ENCODE results near the gene SFT2D3. TPM values are rescaled to one million over a fixed set of nuclear protein-coding genes. Genes with fewer than 3 reads are reported as not detected.
"Not testable (repeated sequence)": the region's sequence is repeated elsewhere in the genome, so short reads cannot be mapped to it uniquely, and the experiment has no call there.

The SFT2D3 gene
- total RNA-seq, 5 donors from 2014 or later (not counting 1 experiment from before 2014, with no cell fraction given) = 6.1 to 13.9 (median 12.4) TPM

- H3K36me3 Mint-ChIP-seq = peaks cover 49% of the 10 kb centered on the region
- no peak for ATAC-seq (replicated peaks in 1 of 4)
- WGBS (ENCODE audit: insufficient coverage) = no CpG with 5 or more reads among the region's 3 CpGs
- Histone ChIP-seq H3K9me3 (no peaks in the 10 kb centered on the region), H3K36me3 (ENCODE audit: control insufficient read depth in 2 of 2, extremely low read depth in 1 of 2, insufficient read depth in 1 of 2, low read length in 1 of 2) (peaks cover 0 to 32% of the 10 kb centered on the region in 2 donors), H3K4me1 (ENCODE audit: control insufficient read depth in 1 of 2, extremely low read depth in 1 of 2, insufficient read depth in 2 of 2, low read length in 2 of 2) (no peaks in the 10 kb centered on the region), H3K27ac (ENCODE audit: low read length) (no peak overlapping the region), H3K4me3 (ENCODE audit: control insufficient read depth in 1 of 2, extremely low read depth in 1 of 2, low read length in 1 of 2) (no peak overlapping the region), H3K27me3 (replicated peaks in 1 of 2; ENCODE audit: control insufficient read depth in 2 of 2, extremely low read depth in 1 of 2, insufficient read depth in 2 of 2, low read length in 1 of 2) (no peaks in the 10 kb centered on the region)
- H3K27me3 Mint-ChIP-seq = no peaks in the 10 kb centered on the region
- H3K4me1 Mint-ChIP-seq = peaks cover 7 to 15% (median 15%) of the 10 kb centered on the region in 3 donors
- CTCF ChIA-PET = no interaction called here
- H3K4me3 Mint-ChIP-seq = no peak overlapping the region
- DNase-seq = no peak
- H3K9me3 Mint-ChIP-seq = no peaks in the 10 kb centered on the region
- POLR2A ChIA-PET = no interaction called here
- H3K27ac Mint-ChIP-seq = no peak overlapping the region
These were observed 39.5 kb downstream of the SFT2D3 start for GRCh38 chr2:127740665-127741288.

GRCh38 chr2:127743477-127744026 lies 42.3 kb downstream of the SFT2D3 start:
- no peaks in the 10 kb centered on the region for H3K27me3 Mint-ChIP-seq
- peak overlapping the region in 1 of 2 donors; percentile 36 for H3K27ac Mint-ChIP-seq
- no peak overlapping the region for H3K4me3 Mint-ChIP-seq
- Histone ChIP-seq H3K27me3 (replicated peaks in 1 of 2; ENCODE audit: control insufficient read depth in 2 of 2, extremely low read depth in 1 of 2, insufficient read depth in 2 of 2, low read length in 1 of 2) (no peaks in the 10 kb centered on the region), H3K9me3 (no peaks in the 10 kb centered on the region), H3K4me3 (ENCODE audit: control insufficient read depth in 1 of 2, extremely low read depth in 1 of 2, low read length in 1 of 2) (no peak overlapping the region), H3K27ac (ENCODE audit: low read length) (no peak overlapping the region), H3K4me1 (ENCODE audit: control insufficient read depth in 1 of 2, extremely low read depth in 1 of 2, insufficient read depth in 2 of 2, low read length in 2 of 2) (no peaks in the 10 kb centered on the region), H3K36me3 (ENCODE audit: control insufficient read depth in 2 of 2, extremely low read depth in 1 of 2, insufficient read depth in 1 of 2, low read length in 1 of 2) (peaks cover 0 to 31% of the 10 kb centered on the region in 2 donors)
- peaks cover 42% of the 10 kb centered on the region for H3K36me3 Mint-ChIP-seq
- CTCF ChIA-PET = no interaction called here
- WGBS (ENCODE audit: insufficient coverage) = no CpG with 5 or more reads among the region's 3 CpGs
- POLR2A ChIA-PET = no interaction called here
- no peak for DNase-seq
- ATAC-seq (replicated peaks in 1 of 4) = no peak
- H3K9me3 Mint-ChIP-seq = no peaks in the 10 kb centered on the region
- H3K4me1 Mint-ChIP-seq = peaks cover 7 to 12% (median 8%) of the 10 kb centered on the region in 3 donors

GRCh38 chr2:127747621-127748020 lies 46.3 kb downstream of the SFT2D3 start:
- Mint-ChIP-seq H3K9me3 (no peaks in the 10 kb centered on the region), H3K36me3 (peaks cover 23% of the 10 kb centered on the region), H3K27ac (no peak overlapping the region), H3K27me3 (no peaks in the 10 kb centered on the region), H3K4me1 (peaks cover 4 to 12% (median 6%) of the 10 kb centered on the region in 3 donors), H3K4me3 (no peak overlapping the region)
- no peak overlapping the region for H3K4me3 ChIP-seq (ENCODE audit: control insufficient read depth in 1 of 2, extremely low read depth in 1 of 2, low read length in 1 of 2)
- H3K27me3 ChIP-seq (replicated peaks in 1 of 2; ENCODE audit: control insufficient read depth in 2 of 2, extremely low read depth in 1 of 2, insufficient read depth in 2 of 2, low read length in 1 of 2) = no peaks in the 10 kb centered on the region
- 100% methylated on average over 5 of the region's 5 CpGs for WGBS (ENCODE audit: insufficient coverage)
- DNase-seq (no peak), ATAC-seq (replicated peaks in 1 of 4) (no peak)
- CTCF ChIA-PET = no interaction called here
- H3K9me3 ChIP-seq = no peaks in the 10 kb centered on the region
- H3K4me1 ChIP-seq (ENCODE audit: control insufficient read depth in 1 of 2, extremely low read depth in 1 of 2, insufficient read depth in 2 of 2, low read length in 2 of 2) = peaks cover 0 to 3% of the 10 kb centered on the region in 2 experiments
- POLR2A ChIA-PET = no interaction called here
- H3K36me3 ChIP-seq (ENCODE audit: control insufficient read depth in 2 of 2, extremely low read depth in 1 of 2, insufficient read depth in 1 of 2, low read length in 1 of 2) = peaks cover 0 to 35% of the 10 kb centered on the region in 2 donors
- no peak overlapping the region for H3K27ac ChIP-seq (ENCODE audit: low read length)

GRCh38 chr2:127749537-127749936 lies 48.2 kb downstream of the SFT2D3 start:
- H3K27me3 Mint-ChIP-seq; H3K4me1 Mint-ChIP-seq; H3K27me3 ChIP-seq (replicated peaks in 1 of 2; ENCODE audit: control insufficient read depth in 2 of 2, extremely low read depth in 1 of 2, insufficient read depth in 2 of 2, low read length in 1 of 2); ATAC-seq (replicated peaks in 1 of 4); H3K4me3 Mint-ChIP-seq; H3K27ac ChIP-seq (ENCODE audit: low read length); H3K9me3 Mint-ChIP-seq; H3K27ac Mint-ChIP-seq; H3K4me1 ChIP-seq (ENCODE audit: control insufficient read depth in 1 of 2, extremely low read depth in 1 of 2, insufficient read depth in 2 of 2, low read length in 2 of 2); DNase-seq; H3K9me3 ChIP-seq; POLR2A ChIA-PET; H3K4me3 ChIP-seq (ENCODE audit: control insufficient read depth in 1 of 2, extremely low read depth in 1 of 2, low read length in 1 of 2): not testable (repeated sequence)
- H3K36me3 Mint-ChIP-seq = peaks cover 25% of the 10 kb centered on the region
- peaks cover 0 to 29% of the 10 kb centered on the region in 2 donors for H3K36me3 ChIP-seq (ENCODE audit: control insufficient read depth in 2 of 2, extremely low read depth in 1 of 2, insufficient read depth in 1 of 2, low read length in 1 of 2)
- 90% methylated on average over 2 of the region's 5 CpGs for WGBS (ENCODE audit: insufficient coverage)
- CTCF ChIA-PET = interaction anchor here in 1 of 2 donors (0.6 kb wide), 1 partner anchor 463 kb away, joined by 4 read pairs; no protein-coding TSS in a partner anchor

DNA sequence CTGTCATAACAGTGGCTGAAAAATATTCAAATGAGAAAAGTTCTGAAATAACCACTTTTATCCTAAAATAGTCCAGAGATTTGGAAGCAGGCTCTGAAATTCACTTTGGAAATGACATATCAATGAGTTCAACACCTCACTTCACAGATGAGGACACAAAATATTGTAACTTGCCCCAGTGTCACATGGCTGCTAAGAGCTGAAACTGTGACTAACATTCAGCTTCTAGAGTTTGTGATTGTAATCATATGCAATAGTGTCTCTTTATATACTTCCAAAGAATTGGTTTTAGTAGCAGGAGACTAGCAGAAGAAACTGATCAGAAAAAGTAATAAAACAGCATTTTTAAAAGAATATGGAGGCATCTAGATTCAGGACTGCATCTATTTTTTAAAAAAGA lies 52.1 kb downstream of the SFT2D3 start:
- ATAC-seq (replicated peaks in 1 of 4) (no peak), DNase-seq (no peak)
- Histone ChIP-seq H3K4me1 (ENCODE audit: control insufficient read depth in 1 of 2, extremely low read depth in 1 of 2, insufficient read depth in 2 of 2, low read length in 2 of 2) (peaks cover 0 to 3% of the 10 kb centered on the region in 2 experiments), H3K4me3 (ENCODE audit: control insufficient read depth in 1 of 2, extremely low read depth in 1 of 2, low read length in 1 of 2) (no peak overlapping the region), H3K9me3 (no peaks in the 10 kb centered on the region), H3K36me3 (ENCODE audit: control insufficient read depth in 2 of 2, extremely low read depth in 1 of 2, insufficient read depth in 1 of 2, low read length in 1 of 2) (peaks cover 0 to 20% of the 10 kb centered on the region in 2 donors), H3K27ac (ENCODE audit: low read length) (no peak overlapping the region), H3K27me3 (replicated peaks in 1 of 2; ENCODE audit: control insufficient read depth in 2 of 2, extremely low read depth in 1 of 2, insufficient read depth in 2 of 2, low read length in 1 of 2) (no peaks in the 10 kb centered on the region)
- Mint-ChIP-seq H3K27me3 (no peaks in the 10 kb centered on the region), H3K4me1 (peaks cover 4 to 6% (median 6%) of the 10 kb centered on the region in 3 donors), H3K4me3 (no peak overlapping the region), H3K36me3 (peaks cover 15% of the 10 kb centered on the region), H3K27ac (no peak overlapping the region), H3K9me3 (no peaks in the 10 kb centered on the region)
- ChIA-PET CTCF (no interaction called here), POLR2A (interaction anchor here in 1 of 2 donors (0.7 kb wide), 1 partner anchor 138 kb away, joined by 3 read pairs; no protein-coding TSS in a partner anchor)

DNA sequence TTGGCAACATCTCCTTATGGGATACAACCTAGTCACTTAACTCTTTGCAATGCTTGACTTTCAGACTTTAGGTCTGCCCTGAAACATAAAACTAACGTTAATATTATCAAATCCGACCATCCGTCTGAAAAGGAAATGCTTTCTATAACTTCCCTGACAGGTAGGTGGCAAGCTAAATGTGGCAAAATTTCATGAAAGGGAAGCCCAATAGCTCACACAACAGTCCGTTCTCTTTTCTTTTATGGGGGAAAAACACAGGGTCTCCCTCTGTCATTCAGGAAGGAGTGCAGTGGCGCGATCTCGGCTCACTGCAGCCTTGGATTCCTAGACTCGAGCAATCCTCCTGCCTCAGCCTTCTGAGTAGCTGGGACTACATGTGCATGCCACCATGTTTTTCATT lies 52.9 kb downstream of the SFT2D3 start:
- H3K36me3 Mint-ChIP-seq = peaks cover 19% of the 10 kb centered on the region
- Histone ChIP-seq H3K36me3 (ENCODE audit: control insufficient read depth in 2 of 2, extremely low read depth in 1 of 2, insufficient read depth in 1 of 2, low read length in 1 of 2) (peaks cover 0 to 12% of the 10 kb centered on the region in 2 donors), H3K9me3 (no peaks in the 10 kb centered on the region), H3K27ac (ENCODE audit: low read length) (no peak overlapping the region), H3K4me3 (ENCODE audit: control insufficient read depth in 1 of 2, extremely low read depth in 1 of 2, low read length in 1 of 2) (no peak overlapping the region), H3K27me3 (replicated peaks in 1 of 2; ENCODE audit: control insufficient read depth in 2 of 2, extremely low read depth in 1 of 2, insufficient read depth in 2 of 2, low read length in 1 of 2) (no peaks in the 10 kb centered on the region), H3K4me1 (ENCODE audit: control insufficient read depth in 1 of 2, extremely low read depth in 1 of 2, insufficient read depth in 2 of 2, low read length in 2 of 2) (peaks cover 0 to 3% of the 10 kb centered on the region in 2 experiments)
- ChIA-PET CTCF (interaction anchor here in 1 of 2 donors (1.3 to 1.4 kb wide), 2 partner anchors 27 to 163 kb away, joined by 3 to 4 read pairs; no protein-coding TSS in a partner anchor), POLR2A (interaction anchor here (0.5 to 0.6 kb wide), 2 partner anchors 11 to 168 kb away, joined by 3 to 5 read pairs; no protein-coding TSS in a partner anchor)
- ATAC-seq (replicated peaks in 1 of 4) = no peak
- WGBS (ENCODE audit: insufficient coverage) = 94% methylated on average over 6 of the region's 8 CpGs
- no peak for DNase-seq
- no peak overlapping the region for H3K27ac Mint-ChIP-seq
- no peaks in the 10 kb centered on the region for H3K9me3 Mint-ChIP-seq
- H3K4me1 Mint-ChIP-seq = peaks cover 3 to 6% (median 4%) of the 10 kb centered on the region in 3 donors
- H3K27me3 Mint-ChIP-seq = no peaks in the 10 kb centered on the region
- no peak overlapping the region for H3K4me3 Mint-ChIP-seq

Data from T-cell (primary cell).